Right ventricle myocardium inferior (tissue), 1 donor: ENCODE data around the gene ECM1. TPM values are rescaled to one million over a fixed set of nuclear protein-coding genes. Genes with fewer than 3 reads are reported as not detected.

ENCODE experiments used
- ATAC-seq: fragments of 200-7000 bp; cut with Tn5 transposase; one replicate; pipeline ENCODE4 v1.9.1; 2020; ENCODE audit warnings: mild to moderate bottlenecking, moderate library complexity
- DNase-seq: peaks from one replicate; pipeline ENCODE4 v3.0.0; 2021; ENCODE audit errors: missing footprints
- intact Hi-C: fragments of 100-400 bp; cut with DNase I; formaldehyde crosslinking; loops from one replicate; pipeline ENCODE4 v1.11.0; 2022
- long read RNA-seq: library from polyadenylated mRNA; unstranded; transcript quantifications from one replicate; pipeline ENCODE4 v2.0.0, GENCODE V29; 2021
- total RNA-seq: library from RNA; stranded (reverse); fragmentation: NEBNext Ultra II Directional; extraction: Animal tissue kit (Norgen Biotek cat#: 25700); gene quantifications from one replicate; pipeline ENCODE4 v1.2.1, GENCODE V29; 2021
- donor health status: DM: no; HTN: yes; CAD: no; lungs with severe emphysema.

The ECM1 gene
- 24.1 TPM for total RNA-seq
- long read RNA-seq, transcript ECM1-202 (10 exons, 2,070 nt) = major isoform, 11 of 14 reads
- long read RNA-seq, partial matches to known transcripts = 2 of 14 reads
- long read RNA-seq, other reads (novel, unspliced or antisense) = 1 of 14 reads

- intact Hi-C loops = no loop called here
- DNase-seq (no peak), ATAC-seq (peak; percentile 80)
Measured at GRCh38 chr1:150507912-150508864, at the start of gene ECM1. Gene ECM1, plus strand, starts transcription at chr1:150508109. Its CDS starts 101 bp downstream, at chr1:150508210.

GRCh38 chr1:150464422-150464826, 43.5 kb upstream of the ECM1 start:
- intact Hi-C loops = loop anchor here (10.0 kb wide), 1 partner anchor 160 kb away; the partner anchor contains the start of gene ENSA
- DNase-seq = peak; percentile 72
- ATAC-seq = peak; percentile 67

- ATAC-seq (no peak), DNase-seq (no peak)
- intact Hi-C loops = loop anchor here (10.0 kb wide), 1 partner anchor 158 kb away; the partner anchor contains the start of gene ENSA
Measured at GRCh38 chr1:150466964-150467363, 40.9 kb upstream of the ECM1 start.

GRCh38 chr1:150469291-150469690, 38.6 kb upstream of the ECM1 start:
- DNase-seq = no peak
- intact Hi-C loops = loop anchor here (10.0 kb wide), 1 partner anchor 156 kb away; the partner anchor contains the start of gene ENSA
- ATAC-seq = no peak

- DNase-seq = no peak
- no peak for ATAC-seq
- intact Hi-C loops = no loop called here
Measured at GRCh38 chr1:150472601-150473200, 35.2 kb upstream of the ECM1 start.

- intact Hi-C loops = no loop called here
- ATAC-seq = peak; percentile 81
- DNase-seq = no peak
Measured at GRCh38 chr1:150473659-150474058, 34.2 kb upstream of the ECM1 start.

- ATAC-seq (no peak), DNase-seq (no peak)
- intact Hi-C loops = no loop called here
Measured at GRCh38 chr1:150474869-150475268, 33.0 kb upstream of the ECM1 start.

GRCh38 chr1:150476754-150477153, 31.2 kb upstream of the ECM1 start:
- no peak for ATAC-seq
- intact Hi-C loops = no loop called here
- DNase-seq = no peak

- ATAC-seq (peak; percentile 79), DNase-seq (no peak)
- intact Hi-C loops = no loop called here
Measured at GRCh38 chr1:150477320-150477719, 30.6 kb upstream of the ECM1 start.

GRCh38 chr1:150477733-150478132, 30.2 kb upstream of the ECM1 start:
- intact Hi-C loops = no loop called here
- no peak for ATAC-seq
- DNase-seq = no peak

- ATAC-seq (no peak), DNase-seq (no peak)
- intact Hi-C loops = no loop called here
Measured at GRCh38 chr1:150479370-150479769, 28.5 kb upstream of the ECM1 start.

GRCh38 chr1:150479927-150480352, 28.0 kb upstream of the ECM1 start:
- ATAC-seq = no peak
- intact Hi-C loops = no loop called here
- DNase-seq = no peak

- intact Hi-C loops = no loop called here
- DNase-seq (no peak), ATAC-seq (no peak)
Measured at GRCh38 chr1:150484431-150484830, 23.5 kb upstream of the ECM1 start.

- DNase-seq = no peak
Measured at GRCh38 chr1:150484861-150485260, 23.0 kb upstream of the ECM1 start.

GRCh38 chr1:150486966-150487762, 20.7 kb upstream of the ECM1 start, which contains the start of gene TARS2:
Gene TARS2, plus strand, starts transcription at chr1:150487419. Its CDS starts 32 bp downstream, at chr1:150487451.
- ATAC-seq = peak; percentile 100

More at GRCh38 chr1:150484861-150485260, 23.0 kb upstream of the ECM1 start:
- no peak for ATAC-seq
- intact Hi-C loops = no loop called here

GRCh38 chr1:150487763-150488115, 20.2 kb upstream of the ECM1 start:
- intact Hi-C loops = loop anchor here (2.0 kb wide), 1 partner anchor 45 kb away; no protein-coding TSS in a partner anchor
- DNase-seq = no peak
- no peak for ATAC-seq

More at GRCh38 chr1:150486966-150487762, 20.7 kb upstream of the ECM1 start, which contains the start of gene TARS2:
- intact Hi-C loops = loop anchor here (2.0 kb wide), 1 partner anchor 46 kb away; no protein-coding TSS in a partner anchor
- DNase-seq = peak; percentile 92

- intact Hi-C loops = no loop called here
- DNase-seq = no peak
- ATAC-seq = no peak
Measured at GRCh38 chr1:150493175-150493574, 14.7 kb upstream of the ECM1 start.

GRCh38 chr1:150498342-150498741, 9.6 kb upstream of the ECM1 start:
- DNase-seq (no peak), ATAC-seq (no peak)
- intact Hi-C loops = no loop called here
